Limb (tissue), 2 donors: Measurements from ENCODE around the gene TMEM263.
"Not testable (repeated sequence)": the region's sequence is repeated elsewhere in the genome, so short reads cannot be mapped to it uniquely, and the experiment has no call there.

Experiments used
- DNase-seq, 2 donors: peaks; one replicate each; pipeline ENCODE4 v3.0.0-alpha.2; 2016; ENCODE audit errors: extremely low spot score in 2 of 2

TMEM263 gene

DNA sequence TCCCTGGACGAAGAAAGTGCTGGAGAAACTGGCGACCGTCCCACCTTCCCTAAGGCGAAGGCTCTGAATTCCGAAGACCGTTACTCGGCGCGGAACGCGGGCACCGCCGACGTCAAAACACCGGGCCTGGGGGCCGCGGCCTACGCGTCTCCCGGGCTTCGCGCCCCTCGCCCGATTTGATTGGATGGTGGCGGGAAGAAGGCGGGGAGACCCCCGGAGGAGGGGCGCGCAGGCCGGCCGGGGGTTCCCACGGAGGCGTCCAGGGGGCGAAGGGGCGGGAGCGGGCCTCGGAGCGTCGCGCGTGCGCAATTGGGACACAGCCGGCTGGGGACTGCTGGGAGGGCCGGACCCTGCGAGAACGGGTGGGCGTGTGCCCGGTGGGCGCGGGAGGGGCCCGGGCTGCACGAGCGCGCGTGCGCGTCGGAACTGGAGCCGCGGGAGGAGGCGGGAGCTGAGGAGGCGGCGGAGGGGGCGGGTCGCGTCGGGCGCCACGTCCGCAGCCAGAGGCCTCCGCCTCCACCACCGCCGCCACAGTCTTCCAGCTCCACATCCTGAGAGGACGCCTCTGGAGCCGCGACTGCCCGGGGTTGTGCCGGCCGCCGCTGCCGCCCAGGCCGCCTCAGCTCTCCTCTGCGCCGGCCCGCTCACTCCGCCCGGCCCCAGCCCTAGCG lies at the start of gene TMEM263:
Gene TMEM263, plus strand, starts transcription at position 531 of the 671 bp plus-strand sequence. CDS start 11,210 bp downstream, outside the sequence.
- DNase-seq: peak; percentile 98 to 99

DNA sequence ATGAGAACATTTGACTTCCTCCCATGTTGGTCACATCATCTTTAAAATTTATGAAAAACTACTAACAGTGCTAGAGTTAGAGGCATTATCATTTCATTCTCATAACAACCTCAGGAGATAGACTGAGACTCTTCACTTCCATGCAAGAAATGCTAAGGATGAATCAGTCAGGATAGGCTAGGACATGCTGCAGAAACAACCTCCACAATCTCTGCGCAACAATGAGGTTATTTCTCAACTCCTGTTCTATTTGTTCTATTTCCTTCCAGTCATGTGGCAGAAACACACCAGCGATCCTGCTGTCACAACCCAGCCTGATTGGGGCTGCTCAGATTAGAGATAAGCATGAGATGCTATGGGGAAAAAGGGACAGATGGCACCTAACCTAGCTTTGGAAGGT lies 49.0 kb upstream of the TMEM263 start:
- DNase-seq: no peak

DNA sequence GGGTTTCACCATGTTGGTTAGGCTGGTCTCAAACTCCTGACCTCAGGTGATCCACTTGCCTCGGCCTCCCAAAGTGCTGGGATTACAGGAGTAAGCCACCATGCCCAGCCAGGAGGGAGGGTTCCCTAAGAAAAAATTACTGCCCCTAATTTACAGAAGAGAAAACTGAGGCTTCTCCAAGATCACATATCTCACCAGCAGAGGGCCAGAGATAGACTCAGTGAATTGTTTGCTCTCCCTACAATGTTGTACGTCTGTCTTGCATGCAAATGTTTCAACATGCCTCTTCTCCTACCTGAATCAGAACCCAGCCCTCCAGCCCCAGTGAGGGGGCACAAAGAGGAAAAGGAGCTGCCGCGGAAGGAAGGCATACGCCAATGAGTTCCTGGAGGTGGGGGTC lies 48.3 kb upstream of the TMEM263 start:
- DNase-seq: no peak

DNA sequence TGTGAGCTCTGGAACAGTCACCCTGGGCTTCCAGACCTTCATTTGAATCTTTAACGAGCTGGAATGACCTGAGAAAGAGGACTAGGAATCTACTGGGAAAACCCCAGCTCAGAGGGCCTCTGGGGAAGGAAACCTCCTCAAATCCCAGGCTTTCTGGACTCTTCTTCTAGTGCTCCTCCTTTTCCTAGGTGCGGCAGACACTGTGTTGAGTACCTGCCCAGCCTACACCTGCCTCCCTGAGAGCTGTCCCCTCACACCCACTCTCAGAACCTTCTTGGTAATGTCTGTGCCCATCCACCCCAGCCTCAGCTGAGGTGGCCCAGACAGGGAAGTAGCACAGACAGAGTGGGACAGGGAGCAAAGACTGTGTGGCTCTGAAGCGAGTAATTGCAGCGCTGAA lies 47.9 kb upstream of the TMEM263 start:
- no peak for DNase-seq

DNA sequence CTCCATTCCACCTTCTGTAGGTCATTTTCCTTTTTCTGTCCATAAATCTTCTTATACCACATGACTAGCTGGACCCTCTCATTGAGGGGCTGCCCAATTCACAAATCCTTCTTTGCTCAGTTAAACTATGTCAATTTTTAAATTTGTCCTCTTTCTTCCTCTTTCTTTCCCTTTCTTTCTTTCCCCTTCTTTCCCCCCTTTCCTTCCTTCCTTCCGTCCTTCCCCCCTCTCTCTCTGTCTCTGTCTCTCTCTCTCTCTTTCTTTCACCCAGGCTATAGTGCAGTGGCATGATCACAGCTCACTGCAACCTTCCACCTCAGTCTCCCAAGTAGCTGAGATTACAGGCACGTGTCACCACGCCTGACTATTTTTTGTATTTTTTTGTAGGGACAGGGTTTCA lies 47.1 kb upstream of the TMEM263 start:
- no peak for DNase-seq

DNA sequence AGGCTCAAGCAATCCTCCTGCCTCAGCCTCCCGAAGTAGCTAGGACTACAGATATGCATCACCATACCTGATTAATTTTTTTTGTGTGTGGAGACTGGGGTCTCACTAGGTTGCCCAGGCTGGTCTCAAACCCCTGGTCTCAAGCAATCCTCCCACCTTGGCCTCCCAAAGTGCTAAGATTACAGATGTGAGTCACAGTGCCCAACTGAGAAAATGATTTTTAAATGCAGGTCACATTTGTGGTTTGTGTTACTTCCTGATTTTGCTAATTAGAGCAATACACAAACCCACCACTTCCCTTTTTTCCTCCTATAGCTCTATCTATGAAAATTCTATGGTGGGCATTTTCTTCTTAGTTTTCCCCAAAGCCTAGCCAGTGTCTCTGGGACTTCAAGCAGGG lies 45.5 kb upstream of the TMEM263 start:
- DNase-seq: no peak

DNA sequence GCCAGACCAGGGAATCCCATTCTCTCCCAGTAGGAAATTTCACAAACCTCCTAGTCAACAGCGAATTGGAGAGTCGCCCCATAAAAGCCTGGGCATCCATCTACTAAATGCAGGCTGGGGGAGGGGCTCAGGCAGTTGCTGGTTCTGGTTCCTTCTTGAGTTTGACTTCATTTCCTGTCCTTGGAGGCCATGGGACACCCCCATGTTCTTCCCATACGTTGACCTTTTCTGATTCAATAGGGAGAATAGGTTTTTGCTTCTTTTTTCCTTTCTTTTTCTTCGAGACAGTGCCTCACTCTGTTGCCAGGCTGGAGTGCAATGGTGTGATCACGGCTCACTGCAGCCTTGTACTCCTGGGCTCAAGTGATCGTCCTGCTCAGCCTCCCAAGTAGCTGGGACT lies 44.1 kb upstream of the TMEM263 start:
- no peak for DNase-seq

DNA sequence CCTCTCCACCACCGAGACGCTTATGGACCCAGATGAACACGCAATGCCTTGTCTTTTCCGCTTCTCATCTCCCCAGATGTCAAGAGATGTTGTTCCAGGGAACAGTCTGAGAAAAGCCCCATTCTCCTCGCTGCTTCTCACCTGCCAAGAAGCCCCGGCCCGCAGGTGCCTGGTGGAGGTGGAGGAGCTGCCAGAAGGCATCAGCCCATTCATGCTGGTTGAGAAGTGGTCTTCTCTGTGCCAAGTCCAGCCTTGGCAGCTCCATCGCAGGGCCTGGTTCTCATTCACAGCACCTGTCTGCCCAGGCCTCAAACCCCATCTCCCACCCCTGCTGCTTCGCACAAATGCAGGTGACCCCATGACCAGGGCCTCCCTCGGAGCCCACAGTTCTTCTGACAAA lies 42.3 kb upstream of the TMEM263 start:
- DNase-seq: no peak

DNA sequence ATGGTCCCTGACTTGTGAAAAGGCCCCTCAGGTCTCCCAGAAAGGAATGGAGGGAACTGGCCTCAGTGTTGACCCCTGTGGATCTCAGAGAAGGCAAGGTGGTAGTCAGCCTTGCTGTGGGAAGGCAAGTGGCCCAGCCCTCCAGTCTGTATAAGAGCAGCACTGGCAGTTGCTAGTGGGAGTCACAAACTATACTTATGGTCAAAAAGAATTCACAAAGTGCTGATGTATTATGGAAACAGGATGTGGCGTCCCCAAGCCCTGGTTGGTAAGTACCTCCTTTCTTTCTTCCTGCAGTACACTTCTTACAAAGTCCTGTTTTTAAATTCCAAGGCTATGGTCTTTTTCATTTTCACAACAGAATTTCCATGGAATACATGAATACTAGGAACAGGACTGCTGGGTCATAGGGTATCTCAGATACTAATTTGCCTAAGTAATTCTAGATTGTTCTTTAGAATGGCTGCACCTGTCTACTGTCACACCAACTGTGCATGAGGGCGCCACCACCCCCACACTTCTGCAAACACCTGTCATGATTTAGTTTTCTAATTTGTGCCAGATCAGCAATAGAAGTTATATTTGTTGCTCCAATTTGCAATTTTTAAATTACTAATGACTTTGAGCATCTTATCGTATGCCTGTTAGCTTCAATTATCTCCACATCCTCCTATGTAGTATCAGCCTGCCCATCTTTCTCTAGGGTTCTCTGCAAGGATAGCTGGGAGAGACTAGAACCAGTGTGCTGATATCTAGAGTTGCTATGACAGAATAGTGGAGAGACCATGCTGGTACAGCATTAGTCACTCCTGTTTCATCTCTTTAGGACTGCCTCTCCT lies 40.7 kb upstream of the TMEM263 start:
- no peak for DNase-seq

DNA sequence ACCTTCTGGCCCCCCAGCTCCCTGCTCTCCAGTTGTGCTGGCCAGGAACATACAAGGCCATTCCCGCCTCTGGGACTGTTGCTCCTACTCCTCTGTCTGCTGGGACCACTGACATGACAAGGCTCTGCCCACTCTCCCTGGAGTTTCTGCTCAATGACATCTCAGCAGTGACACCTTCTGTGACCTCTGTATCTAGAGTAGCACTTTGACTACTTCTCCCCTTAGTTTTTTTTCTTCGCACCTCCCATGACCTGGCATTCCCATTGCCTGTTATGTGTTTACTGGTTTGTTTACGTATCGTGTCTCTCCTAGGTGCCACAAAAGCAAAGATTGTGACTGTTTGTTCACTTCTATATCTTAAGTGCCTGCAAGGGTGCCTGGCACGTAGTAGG lies 40.1 kb upstream of the TMEM263 start:
- DNase-seq: no peak

DNA sequence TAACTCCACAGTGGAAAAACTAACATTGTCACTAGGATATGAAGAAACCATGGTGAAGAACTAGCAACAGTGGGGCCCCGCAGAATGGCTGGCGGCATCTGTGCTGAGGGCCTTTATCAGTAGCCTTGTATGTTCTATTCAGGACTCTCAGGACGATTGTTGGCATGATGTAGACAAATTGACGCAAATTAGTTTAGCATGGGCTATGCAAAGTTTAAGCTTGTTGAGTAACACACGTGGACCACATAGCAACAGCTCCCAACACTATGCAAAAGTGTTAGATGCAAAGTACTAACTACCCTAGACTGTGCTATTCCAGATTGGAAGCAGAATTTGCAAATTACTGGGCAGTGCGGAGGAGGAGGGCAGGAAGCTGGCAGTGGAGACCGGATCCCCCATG lies 38.2 kb upstream of the TMEM263 start:
- DNase-seq: no peak

DNA sequence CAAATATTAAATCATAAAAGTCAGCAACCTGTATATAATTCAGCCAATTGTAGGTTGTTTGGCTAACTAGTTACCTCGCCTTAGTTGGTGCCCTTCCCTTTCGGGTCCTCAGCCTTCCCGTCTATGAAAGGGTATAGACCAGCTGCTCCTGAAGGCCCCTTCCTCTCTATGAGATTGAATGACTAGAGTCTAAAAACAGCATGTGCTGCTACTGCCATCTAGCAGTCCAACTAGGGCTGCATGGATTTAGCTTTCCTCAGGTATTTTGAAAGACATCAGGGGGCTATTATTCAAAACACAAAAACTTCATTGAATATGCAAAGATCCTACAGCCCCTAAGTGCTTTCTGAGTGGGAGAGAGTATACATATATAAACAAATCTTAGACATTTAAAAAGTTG lies 37.0 kb upstream of the TMEM263 start:
- DNase-seq: peak in 1 of 2 donors; percentile 28

DNA sequence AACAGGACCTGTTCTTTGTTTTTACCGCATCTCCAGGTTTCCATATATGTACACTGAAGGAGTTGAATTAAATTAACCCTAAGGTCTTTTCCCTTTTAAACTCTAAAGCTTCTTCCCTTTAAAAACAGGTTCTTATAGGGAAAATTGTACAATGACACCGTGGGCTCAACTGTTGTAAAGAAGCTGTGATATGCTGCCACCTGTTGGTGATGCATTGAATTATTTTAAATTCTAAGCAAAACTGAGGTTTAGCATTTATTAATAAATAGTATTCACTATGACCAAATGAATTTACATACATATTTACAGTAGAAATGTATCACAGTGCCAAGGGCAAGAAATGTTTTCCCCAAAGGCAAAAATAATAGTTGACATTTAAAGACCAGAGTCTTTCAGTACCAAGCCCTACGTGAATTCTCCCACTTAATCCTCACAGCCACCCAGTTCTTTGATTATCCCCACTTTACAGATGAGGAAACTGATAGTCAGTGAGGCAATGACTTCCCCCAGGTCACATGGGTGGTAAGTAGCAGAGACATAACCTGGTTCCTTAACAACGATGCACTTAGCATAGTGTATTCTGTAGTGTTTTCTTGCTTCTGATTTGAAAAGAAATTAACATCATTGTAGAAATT lies 35.7 kb upstream of the TMEM263 start:
- peak in 1 of 2 donors; percentile 71 for DNase-seq

DNA sequence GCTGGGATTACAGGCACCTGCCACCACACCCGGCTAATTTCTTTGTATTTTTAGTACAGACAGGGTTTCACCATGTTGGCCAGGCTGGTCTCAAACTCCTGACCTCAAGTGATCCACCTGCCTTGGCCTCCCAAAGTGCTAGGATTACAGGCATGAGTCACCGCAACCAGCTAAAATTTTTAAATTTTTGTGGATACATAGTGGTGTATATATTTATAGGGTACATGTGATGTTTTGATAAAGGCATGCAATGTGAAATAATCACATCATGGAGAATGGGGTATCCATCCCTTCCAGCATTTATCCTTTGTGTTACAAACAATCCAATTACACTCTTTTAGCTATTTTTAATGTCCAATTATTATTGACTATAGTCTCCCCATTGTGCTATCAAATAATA lies 33.7 kb upstream of the TMEM263 start:
- DNase-seq: not testable (repeated sequence)

DNA sequence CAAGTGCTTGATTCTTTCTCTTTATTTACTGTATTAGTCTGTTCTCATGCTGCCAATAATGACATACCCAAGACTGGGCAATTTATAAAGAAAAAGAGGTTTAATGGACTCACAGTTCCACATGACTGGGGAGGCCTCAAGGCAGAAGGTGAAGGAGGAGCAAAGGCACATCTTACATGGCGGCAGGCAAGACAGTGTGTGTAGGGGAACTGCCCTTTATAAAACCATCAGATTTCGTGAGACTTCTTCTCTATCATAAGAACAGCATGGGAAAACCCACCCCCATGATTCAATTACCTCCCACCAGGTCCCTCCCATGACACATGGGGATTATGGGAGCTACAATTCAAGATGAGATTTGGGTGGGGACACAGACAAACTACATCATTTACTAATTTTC lies 32.1 kb upstream of the TMEM263 start:
- not testable (repeated sequence) for DNase-seq

DNA sequence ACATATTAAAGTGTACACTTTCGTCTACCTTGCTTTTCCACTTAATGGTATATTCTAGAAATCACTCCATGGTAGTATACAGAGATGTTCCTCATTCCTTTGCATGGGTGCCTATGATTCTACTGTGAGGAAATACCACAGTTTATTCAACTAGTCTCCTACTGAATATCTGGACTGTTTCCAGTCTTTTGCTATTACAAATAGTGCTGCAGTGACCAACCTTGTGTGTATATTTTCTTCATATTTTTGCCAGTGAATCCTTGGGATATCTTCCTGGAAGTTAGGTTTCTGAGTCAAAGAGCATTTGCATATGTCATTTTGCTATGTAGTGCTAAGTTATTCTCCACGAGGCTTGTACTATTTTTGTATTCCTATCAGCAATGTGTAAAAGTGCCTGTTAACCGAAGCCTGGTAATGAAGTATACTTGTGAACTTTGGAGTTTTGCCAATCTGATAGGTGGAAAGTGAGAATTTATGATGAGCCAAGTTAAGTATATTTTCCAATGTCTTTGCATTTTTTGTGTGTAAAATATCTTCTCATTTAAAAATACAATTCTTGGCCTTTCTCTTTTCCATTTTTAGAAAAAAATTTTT lies 31.3 kb upstream of the TMEM263 start:
- DNase-seq: no peak

DNA sequence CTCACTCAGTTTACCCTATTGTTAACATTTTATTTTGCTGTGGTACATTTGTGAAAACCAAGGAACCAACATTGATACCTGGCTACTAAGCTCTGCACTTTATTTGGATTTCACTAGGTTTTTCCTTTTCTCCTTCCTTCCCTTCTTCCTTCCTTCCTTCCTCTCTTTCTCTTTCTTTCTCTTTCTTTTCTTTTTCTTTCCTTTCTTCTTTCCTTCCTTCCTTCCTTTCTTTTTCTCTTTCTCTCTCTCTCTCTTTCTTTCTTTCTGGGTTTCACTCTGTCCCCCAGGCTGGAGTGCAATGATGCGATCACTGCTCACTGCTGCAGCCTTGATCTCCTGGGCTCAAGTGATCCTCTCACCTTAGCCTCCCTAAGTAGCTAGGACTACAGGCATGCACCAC lies 29.1 kb upstream of the TMEM263 start:
- DNase-seq: no peak

DNA sequence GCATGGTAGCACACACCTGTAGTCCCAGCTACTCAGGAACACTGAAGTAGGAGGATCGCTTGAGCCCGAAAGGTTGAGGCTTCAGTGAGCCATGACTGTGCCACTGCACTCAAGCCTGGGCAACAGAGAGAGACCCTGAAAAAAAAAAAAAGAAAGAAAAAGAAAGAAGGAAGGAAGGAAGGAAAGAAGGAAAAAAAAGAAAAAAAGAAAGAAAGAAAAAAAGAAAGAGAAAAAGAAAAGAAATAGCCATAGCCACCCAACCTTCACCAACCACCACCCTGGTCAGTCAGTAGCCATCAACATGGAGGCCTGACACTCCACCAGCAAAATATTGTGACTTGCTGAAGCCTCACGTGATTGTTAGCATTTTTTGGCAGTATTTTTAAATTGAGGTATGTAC lies 21.4 kb upstream of the TMEM263 start:
- no peak for DNase-seq

DNA sequence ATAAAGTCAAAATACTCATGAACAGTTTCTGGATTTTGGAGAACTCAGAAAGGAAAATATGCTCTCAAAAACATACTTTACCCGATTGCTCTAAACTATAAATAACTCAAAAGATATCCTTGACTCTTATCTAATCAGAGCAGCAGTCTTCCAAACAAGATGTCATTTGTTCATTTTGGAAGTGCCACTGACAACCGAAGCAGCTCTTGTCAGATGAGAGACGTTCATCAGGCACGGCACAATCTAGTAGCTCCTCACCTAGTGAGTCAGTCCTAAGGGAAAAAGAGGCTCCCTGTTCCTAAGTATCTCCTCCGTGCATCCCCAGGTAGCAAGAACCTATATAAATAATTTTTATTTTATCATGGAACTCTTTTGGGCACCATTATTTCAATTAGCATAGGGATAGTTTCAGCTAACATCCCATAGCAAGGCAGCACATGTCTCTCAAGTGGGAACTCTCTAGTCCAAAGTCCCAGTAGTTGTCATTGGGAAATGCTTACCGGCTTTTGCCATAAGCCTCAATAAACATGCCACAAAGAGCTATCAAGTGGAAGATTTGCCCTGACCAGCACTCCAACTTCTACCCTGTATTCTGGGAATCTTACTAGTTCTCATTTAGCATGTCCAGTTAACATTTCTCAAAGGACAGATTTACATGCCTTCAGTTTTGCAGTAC lies 14.1 kb upstream of the TMEM263 start:
- no peak for DNase-seq

DNA sequence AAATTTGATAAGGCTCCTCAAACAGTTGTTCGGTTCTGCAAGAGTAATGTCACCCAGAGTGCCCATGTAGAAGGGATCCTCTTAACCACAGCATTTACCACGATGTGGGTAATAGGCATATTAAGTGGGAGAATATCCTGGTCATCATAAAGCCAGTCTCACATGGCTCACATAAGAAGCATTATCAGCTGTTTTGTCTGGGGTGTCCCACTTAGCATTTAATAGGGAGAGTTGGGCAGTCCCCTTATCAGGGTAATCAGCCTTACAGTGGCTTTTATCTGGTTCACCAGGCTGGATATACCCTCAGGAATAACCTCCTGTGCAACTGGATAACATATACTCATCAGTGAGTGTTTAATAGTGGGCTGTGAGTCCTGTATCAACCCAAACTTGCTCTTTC lies 12.9 kb upstream of the TMEM263 start:
- DNase-seq: no peak

DNA sequence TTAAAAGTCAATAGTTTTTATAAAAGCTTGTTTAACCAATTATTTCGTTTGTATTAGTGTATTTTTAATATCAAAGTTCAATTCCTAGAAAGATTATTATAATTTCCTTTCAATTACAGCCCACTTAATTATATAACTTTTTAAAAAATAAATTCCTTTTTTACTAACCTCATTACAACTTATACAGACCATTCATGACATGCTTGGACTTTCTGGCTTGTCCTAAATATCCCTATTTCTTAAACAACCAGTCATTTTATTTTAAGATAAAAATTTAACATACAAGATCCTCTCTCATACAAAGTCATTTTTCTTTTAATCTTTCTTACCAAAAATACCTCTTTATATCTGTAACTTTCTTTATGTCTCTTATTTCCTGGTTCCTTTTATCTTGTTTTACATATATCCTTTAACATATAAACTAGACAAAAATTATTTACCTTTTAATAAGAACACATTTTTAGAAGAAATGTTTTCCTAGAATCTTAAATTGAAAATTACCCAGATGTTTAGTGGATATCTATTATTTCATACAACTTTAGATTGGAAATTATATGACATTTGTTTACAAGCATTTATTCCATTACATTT lies 10.4 kb upstream of the TMEM263 start:
- no peak for DNase-seq
